Measurements from ENCODE around the gene MTR.

GRCh38 chr1:236821091-236821627 lies 26.1 kb downstream of the MTR start:
- no peak for TF ChIP-seq CTCF (conservative IDR thresholded peaks at IDR 0.05; ENCODE audit: low read depth, low read length)
- no peak for TF ChIP-seq EZH2 (IDR thresholded peaks at IDR 0.05; ENCODE audit: low read length, unreplicated experiment)
- TF ChIP-seq EZH2phosphoT487 (IDR thresholded peaks at IDR 0.05; ENCODE audit: borderline replicate concordance, low read length), result no peak
